HepG2 (cell line): Measurements from ENCODE around the gene SULT6B1.

Source experiments
- ARNTL ChIP-seq: sonication (generic); formaldehyde crosslinking; IDR thresholded peaks from 2 replicates; pipeline ENCODE4 v1.4.0; 2020; ENCODE audit warnings: mild to moderate bottlenecking, missing genetic modification reagents
- EP300 ChIP-seq, 3 experiments: sonication (generic) in 1 of 3; formaldehyde crosslinking in 1 of 3; IDR thresholded peaks; 2 replicates each; pipeline versions ENCODE4 v1.5.1 to v1.6.1; 2011 to 2020; ENCODE audit warnings: low read depth in 2 of 3, low read length in 2 of 3, borderline replicate concordance in 1 of 3, improper control_type of control experiment in 1 of 3, mild to moderate bottlenecking in 1 of 3, missing genetic modification reagents in 1 of 3, moderate library complexity in 1 of 3
- EZH2 ChIP-seq: conservative IDR thresholded peaks from 2 replicates; pipeline ENCODE4 v1.6.1; 2012; ENCODE audit warnings: mild to moderate bottlenecking, low read depth, low read length, moderate library complexity
- KLF13 ChIP-seq: sonication (generic); formaldehyde crosslinking; IDR thresholded peaks from 2 replicates; pipeline ENCODE4 v1.4.0; 2020; ENCODE audit warnings: mild to moderate bottlenecking, missing genetic modification reagents
- MXD1 ChIP-seq: sonication (generic); formaldehyde crosslinking; IDR thresholded peaks from 2 replicates; pipeline ENCODE4 v1.4.0; 2020; ENCODE audit warnings: mild to moderate bottlenecking, missing genetic modification reagents
- POLR2A ChIP-seq, 2 experiments: IDR thresholded peaks; 2 replicates each; pipeline ENCODE4 v1.6.1; 2011; ENCODE audit warnings: low read depth in 2 of 2, low read length in 2 of 2, mild to moderate bottlenecking in 1 of 2, moderate library complexity in 1 of 2; ENCODE audit not compliant: insufficient read depth in 1 of 2
- RFXANK ChIP-seq: IDR thresholded peaks from 2 replicates; pipeline ENCODE4 v1.6.1; 2016
- SOX6 ChIP-seq, 2 experiments: fragments of 450-650 bp in 1 of 2; sonication (generic) in 1 of 2; formaldehyde crosslinking in 1 of 2; IDR thresholded peaks; 2 replicates each; pipeline versions ENCODE4 v1.4.0 to v1.6.1; 2017 to 2020; ENCODE audit warnings: antibody characterized with exemption in 1 of 2, mild to moderate bottlenecking in 1 of 2, missing genetic modification reagents in 1 of 2
- ZMYM4 ChIP-seq: sonication (generic); formaldehyde crosslinking; IDR thresholded peaks from 2 replicates; pipeline ENCODE4 v1.8.1; 2023; ENCODE audit warnings: mild to moderate bottlenecking, missing genetic modification reagents
- ZNF121 ChIP-seq: sonication (generic); formaldehyde crosslinking; IDR thresholded peaks from 2 replicates; pipeline ENCODE4 v1.5.0; 2020; ENCODE audit warnings: mild to moderate bottlenecking, missing genetic modification reagents
- TF ChIP-seq, protein P1 (sequence below): sonication (generic); formaldehyde crosslinking; IDR thresholded peaks from 2 replicates; pipeline ENCODE4 v1.8.1; 2023; ENCODE audit warnings: mild to moderate bottlenecking, missing genetic modification reagents

- TF ChIP-seq, protein P1, sequence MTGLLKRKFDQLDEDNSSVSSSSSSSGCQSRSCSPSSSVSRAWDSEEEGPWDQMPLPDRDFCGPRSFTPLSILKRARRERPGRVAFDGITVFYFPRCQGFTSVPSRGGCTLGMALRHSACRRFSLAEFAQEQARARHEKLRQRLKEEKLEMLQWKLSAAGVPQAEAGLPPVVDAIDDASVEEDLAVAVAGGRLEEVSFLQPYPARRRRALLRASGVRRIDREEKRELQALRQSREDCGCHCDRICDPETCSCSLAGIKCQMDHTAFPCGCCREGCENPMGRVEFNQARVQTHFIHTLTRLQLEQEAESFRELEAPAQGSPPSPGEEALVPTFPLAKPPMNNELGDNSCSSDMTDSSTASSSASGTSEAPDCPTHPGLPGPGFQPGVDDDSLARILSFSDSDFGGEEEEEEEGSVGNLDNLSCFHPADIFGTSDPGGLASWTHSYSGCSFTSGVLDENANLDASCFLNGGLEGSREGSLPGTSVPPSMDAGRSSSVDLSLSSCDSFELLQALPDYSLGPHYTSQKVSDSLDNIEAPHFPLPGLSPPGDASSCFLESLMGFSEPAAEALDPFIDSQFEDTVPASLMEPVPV (CRISPR knock-in tag) = no peak
- TF ChIP-seq RFXANK (CRISPR knock-in tag) (no peak), ZMYM4 (CRISPR knock-in tag) (no peak), SOX6 (IDR thresholded peaks at IDR 0.05) (no peak), SOX6 (CRISPR knock-in tag; IDR thresholded peaks at IDR 0.05) (no peak), ZNF121 (no peak), ARNTL (no peak), KLF13 (CRISPR knock-in tag) (no peak), MXD1 (CRISPR knock-in tag) (no peak), POLR2A (IDR thresholded peaks at IDR 0.05; ENCODE audit: insufficient read depth in 1 of 2, low read depth in 2 of 2, low read length in 2 of 2) (no peak), EZH2 (no peak), EP300 (IDR thresholded peaks at IDR 0.05; ENCODE audit: low read depth in 2 of 2, low read length in 2 of 2) (no peak), EP300 (CRISPR knock-in tag; IDR thresholded peaks at IDR 0.05; ENCODE audit: borderline replicate concordance) (no peak)
Observed at GRCh38 chr2:37188570-37188969, at the start of gene SULT6B1.
